GM12873 (cell line): ENCODE measurements around the gene ADK.

ENCODE experiments used
- TF ChIP-seq, protein P1 (sequence below): IDR thresholded peaks from 2 replicates; pipeline ENCODE4 v1.5.1; 2012; ENCODE audit warnings: low read depth, mild to moderate bottlenecking, moderate library complexity, low read length, control low read depth; ENCODE audit not compliant: insufficient read depth; ENCODE audit errors: missing control alignments

ADK gene

DNA sequence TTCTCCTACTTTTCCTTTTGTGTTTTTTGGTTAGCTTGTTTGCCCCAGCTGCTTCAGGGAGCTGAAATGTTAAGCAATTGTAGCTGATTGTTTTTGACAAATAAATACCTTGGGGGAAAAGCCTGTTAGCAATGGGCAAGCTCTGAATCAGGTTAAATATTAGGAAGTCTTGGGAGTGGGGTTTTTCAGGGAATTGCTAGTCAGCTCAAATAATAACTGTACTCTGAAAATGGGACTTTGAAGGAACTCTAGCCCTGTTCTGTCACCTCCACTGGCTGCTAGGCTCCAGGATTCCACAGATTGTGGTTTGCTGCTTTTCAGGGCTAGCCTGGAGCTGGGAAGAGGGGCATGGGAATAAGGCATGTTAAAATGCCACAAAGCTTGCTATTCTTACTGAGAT is 39.5 kb downstream of the ADK start:
- TF ChIP-seq, protein P1, sequence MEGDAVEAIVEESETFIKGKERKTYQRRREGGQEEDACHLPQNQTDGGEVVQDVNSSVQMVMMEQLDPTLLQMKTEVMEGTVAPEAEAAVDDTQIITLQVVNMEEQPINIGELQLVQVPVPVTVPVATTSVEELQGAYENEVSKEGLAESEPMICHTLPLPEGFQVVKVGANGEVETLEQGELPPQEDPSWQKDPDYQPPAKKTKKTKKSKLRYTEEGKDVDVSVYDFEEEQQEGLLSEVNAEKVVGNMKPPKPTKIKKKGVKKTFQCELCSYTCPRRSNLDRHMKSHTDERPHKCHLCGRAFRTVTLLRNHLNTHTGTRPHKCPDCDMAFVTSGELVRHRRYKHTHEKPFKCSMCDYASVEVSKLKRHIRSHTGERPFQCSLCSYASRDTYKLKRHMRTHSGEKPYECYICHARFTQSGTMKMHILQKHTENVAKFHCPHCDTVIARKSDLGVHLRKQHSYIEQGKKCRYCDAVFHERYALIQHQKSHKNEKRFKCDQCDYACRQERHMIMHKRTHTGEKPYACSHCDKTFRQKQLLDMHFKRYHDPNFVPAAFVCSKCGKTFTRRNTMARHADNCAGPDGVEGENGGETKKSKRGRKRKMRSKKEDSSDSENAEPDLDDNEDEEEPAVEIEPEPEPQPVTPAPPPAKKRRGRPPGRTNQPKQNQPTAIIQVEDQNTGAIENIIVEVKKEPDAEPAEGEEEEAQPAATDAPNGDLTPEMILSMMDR = no peak

DNA sequence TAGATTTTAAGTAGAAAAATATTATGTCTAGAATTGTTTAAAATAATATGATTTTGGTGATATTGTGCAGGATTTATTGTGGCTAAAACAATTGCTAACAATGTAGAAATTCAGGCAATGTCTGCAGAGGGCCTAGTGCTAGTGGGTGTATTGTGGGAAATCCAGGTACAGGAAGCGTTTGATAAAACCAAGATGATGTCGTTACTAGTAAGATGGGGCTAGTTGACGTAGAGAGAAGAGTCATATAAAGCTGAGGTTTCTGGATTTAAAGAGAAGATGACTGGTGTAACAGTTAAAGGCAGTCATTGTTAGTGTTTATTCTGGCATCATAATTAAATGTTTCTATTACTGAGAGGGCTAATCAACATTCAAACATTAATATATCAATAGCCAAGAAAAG is 43.5 kb downstream of the ADK start:
- TF ChIP-seq, protein P1 = no peak

DNA sequence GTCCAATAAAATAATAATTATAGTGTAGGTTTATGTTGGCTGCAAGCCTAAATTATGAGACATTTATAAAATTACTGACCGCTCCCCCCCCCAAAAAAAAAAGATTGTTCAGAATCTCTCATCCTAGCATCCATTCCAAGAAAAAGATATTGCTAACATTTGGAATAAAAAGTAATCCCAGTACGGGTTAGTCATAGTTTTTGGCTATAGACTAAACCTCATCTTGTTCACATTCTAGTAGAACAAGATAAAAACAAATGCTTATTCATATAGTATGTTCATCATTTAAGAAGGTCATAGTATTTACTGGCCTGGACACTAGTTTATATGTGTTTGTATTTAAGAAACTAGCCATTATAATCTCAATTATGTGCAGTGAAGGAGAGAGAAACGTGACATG is 44.0 kb downstream of the ADK start:
- TF ChIP-seq, protein P1 = no peak

DNA sequence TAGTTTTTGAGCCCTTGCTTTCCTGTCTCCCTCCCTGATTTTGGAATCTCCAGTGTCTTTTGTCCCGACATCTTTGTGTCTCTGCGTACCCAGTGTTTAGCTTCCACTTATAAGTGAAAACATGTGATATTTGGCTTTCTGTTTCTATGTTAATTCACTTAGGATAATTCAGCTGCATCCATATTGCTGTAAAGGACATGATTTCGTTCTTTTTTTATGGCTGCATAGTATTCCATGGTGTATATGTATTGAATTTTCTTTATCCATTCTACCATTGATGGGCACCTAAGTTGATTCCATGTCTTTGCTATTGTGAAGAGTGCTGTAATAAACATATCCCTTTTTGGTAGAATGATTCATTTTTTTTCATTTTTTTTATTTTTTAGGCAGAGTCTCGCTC is 48.3 kb downstream of the ADK start:
- TF ChIP-seq, protein P1 = no peak

DNA sequence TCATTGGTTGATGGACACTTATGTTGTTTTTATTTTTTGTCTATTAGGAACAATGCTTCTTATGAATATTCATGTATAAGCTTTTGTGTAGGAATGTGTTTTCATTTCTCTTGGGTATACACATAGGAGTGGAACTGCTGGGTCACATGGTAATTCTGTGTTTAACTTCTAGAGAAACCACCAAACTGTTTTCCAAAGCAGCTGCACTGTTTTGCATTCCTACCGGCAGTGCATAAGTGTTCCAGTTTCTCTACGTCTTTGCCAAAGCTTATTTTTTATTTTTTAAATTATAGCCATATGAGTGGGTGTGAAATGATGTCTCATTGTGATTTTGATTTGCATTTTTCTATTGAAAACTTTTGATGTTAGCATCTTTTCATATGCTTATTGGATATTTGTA is 51.3 kb downstream of the ADK start:
- TF ChIP-seq, protein P1 = no peak

DNA sequence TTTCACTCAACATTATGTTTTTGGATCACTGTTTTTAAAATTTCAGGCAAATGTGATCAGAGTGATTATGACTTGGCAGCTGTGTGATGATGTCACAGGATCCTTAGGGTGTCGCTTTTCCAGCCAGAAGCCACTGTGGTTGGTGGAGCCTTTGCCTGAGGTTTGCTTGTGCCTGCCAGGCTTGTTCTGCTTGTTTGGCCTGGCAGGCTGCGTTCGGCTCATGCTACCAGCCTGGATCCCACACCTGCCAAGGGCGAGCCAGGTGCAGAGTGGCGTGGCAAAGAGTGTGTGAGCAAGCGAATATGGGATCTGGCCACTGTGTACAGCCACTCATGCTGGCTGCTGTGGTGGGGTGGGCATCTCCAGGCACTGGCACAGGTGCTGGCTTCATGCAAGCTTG is 55.7 kb downstream of the ADK start:
- TF ChIP-seq, protein P1 = no peak

DNA sequence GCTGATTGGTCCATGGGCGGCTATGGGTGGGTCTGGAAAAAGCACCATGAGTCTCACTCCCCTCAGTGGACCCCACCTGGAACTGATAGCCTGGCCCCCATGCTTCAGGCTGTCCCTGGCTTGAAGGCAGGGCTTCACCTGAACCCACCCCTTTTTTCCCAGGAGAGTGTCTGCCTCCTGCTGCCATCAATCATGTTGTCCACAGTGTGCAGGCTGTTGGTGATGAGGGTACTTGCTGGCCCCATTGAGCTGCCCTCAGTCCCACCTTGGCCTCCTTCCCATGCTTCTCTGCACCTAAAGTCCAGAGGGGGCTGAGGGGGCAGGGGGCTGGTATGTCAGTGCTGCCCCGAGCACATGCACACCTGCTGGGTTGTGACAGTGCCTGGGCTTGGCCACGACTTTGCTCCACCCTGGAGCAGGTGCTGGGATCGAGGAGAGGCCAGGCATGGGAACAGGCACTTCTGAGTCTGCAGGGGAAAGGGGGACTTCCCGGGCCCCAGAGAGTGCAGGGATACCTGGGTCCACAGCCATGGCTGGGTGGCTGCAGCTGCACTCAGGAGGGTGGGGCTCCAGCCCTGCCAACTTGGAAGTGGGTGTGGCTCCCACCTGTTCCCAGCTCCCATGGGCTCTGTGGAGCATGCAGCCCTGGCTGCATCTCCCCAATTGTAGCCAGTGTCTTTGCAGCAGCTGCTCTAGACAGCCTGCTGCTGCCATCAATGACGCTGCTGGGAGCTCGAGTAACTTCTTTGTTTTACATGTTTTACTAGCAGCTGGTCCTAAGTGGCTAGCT is 56.9 kb downstream of the ADK start:
- TF ChIP-seq, protein P1 = no peak
